Endothelial cell of umbilical vein (primary cell): ENCODE measurements around the gene ZMYM4. TPM values are rescaled to one million over a fixed set of nuclear protein-coding genes. Genes with fewer than 3 reads are reported as not detected.

Experiments
- BruUV-seq: library from RNA; stranded (reverse); fragments of 400-500 nt; replicated peaks from 2 replicates; lab custom pipeline; 2021; lab: Mats Ljungman, UMichigan
- CTCF ChIA-PET: fragments of 300-600, 350-600 bp; sonication (Branson Sonifier 250); formaldehyde crosslinking; loops from one replicate; lab custom pipeline; 2021; ENCODE audit warnings: antibody characterized with exemption, inconsistent platforms; lab: Charles Lee
- POLR2A ChIA-PET: fragments of 300-600, 350-600 bp; sonication (Branson Sonifier 250); formaldehyde crosslinking; loops from one replicate; lab custom pipeline; 2021; ENCODE audit warnings: antibody characterized with exemption, inconsistent platforms; lab: Charles Lee
- DNase-seq: peaks from one replicate; pipeline ENCODE4 v3.0.0-alpha.2; 2011; ENCODE audit warnings: low read depth, low spot score
- FAIRE-seq: peaks from 2 replicates; lab custom pipeline; 2011; peaks lifted over from hg19 to GRCh38; lab: Jason Lieb, UNC
- H2AFZ ChIP-seq: 2 replicates; pipeline ENCODE4 v1.6.0; 2012; ENCODE audit warnings: low read depth, low read length, control low read depth, inconsistent platforms
- H3K27ac ChIP-seq: 2 replicates; pipeline ENCODE4 v1.5.1; 2011; ENCODE audit warnings: low read depth, mild to moderate bottlenecking, control low read depth, low read length, moderate library complexity; ENCODE audit not compliant: insufficient read depth
- H3K27me3 ChIP-seq, 2 experiments: 2 replicates each; pipeline versions ENCODE4 v1.6.0 to v1.6.1; 2011; ENCODE audit warnings: low read length in 2 of 2, mixed read lengths in 1 of 2; ENCODE audit not compliant: control insufficient read depth in 2 of 2, insufficient read depth in 2 of 2
- H3K36me3 ChIP-seq, 2 experiments: 2 replicates in 1 of 2; 3 replicates in 1 of 2; pipeline ENCODE4 v1.5.1; 2011; ENCODE audit warnings: low read length in 2 of 2, mild to moderate bottlenecking in 1 of 2, moderate library complexity in 1 of 2; ENCODE audit not compliant: control insufficient read depth in 2 of 2, insufficient read depth in 2 of 2; ENCODE audit errors: extremely low read depth in 1 of 2
- H3K4me1 ChIP-seq: 3 replicates; pipeline ENCODE4 v1.5.1; 2011; ENCODE audit warnings: mild to moderate bottlenecking, low read length; ENCODE audit not compliant: control insufficient read depth, insufficient read depth; ENCODE audit errors: extremely low read depth
- H3K4me2 ChIP-seq: 2 replicates; pipeline ENCODE4 v1.6.1; 2011; ENCODE audit warnings: low read length, control low read depth, mixed read lengths; ENCODE audit not compliant: insufficient read depth
- H3K4me3 ChIP-seq, 3 experiments: fragments of 200-600 bp in 1 of 3; sonication (generic), shearing (Covaris generic) in 1 of 3; replicated peaks in 1 of 3; 2 replicates each; pipeline ENCODE4 v1.5.1; 2011 to 2016; ENCODE audit warnings: control low read depth in 3 of 3, low read length in 3 of 3, mild to moderate bottlenecking in 2 of 3, inconsistent platforms in 1 of 3, low read depth in 1 of 3, moderate library complexity in 1 of 3; ENCODE audit not compliant: insufficient read depth in 1 of 3
- H3K79me2 ChIP-seq: 2 replicates; pipeline ENCODE4 v1.6.0; 2012; ENCODE audit warnings: low read length, inconsistent platforms; ENCODE audit not compliant: control insufficient read depth, insufficient read depth
- H3K9ac ChIP-seq: replicated peaks from 2 replicates; pipeline ENCODE3; 2011; ENCODE audit warnings: low read length, control low read depth; ENCODE audit not compliant: insufficient read depth; ENCODE audit errors: extremely low read depth
- H3K9me1 ChIP-seq: replicated peaks from 3 replicates; pipeline ENCODE4 v1.6.0; 2011; ENCODE audit warnings: mild to moderate bottlenecking, low read length; ENCODE audit not compliant: control insufficient read depth, insufficient read depth; ENCODE audit errors: extremely low read depth
- H3K9me3 ChIP-seq: replicated peaks from 2 replicates; pipeline ENCODE4 v1.5.1; 2012; ENCODE audit warnings: low read length, inconsistent platforms; ENCODE audit not compliant: control insufficient read depth, insufficient read depth
- H4K20me1 ChIP-seq: replicated peaks from 2 replicates; pipeline ENCODE3; 2011; ENCODE audit warnings: mild to moderate bottlenecking, low read length; ENCODE audit not compliant: control insufficient read depth, insufficient read depth; ENCODE audit errors: extremely low read depth
- CTCF ChIP-seq, 2 donors: IDR thresholded peaks; 1 replicate in 1 of 2; 2 replicates in 1 of 2; pipeline ENCODE4 v1.5.1; 2011; ENCODE audit warnings: low read length in 2 of 2, mild to moderate bottlenecking in 2 of 2, moderate library complexity in 2 of 2, control low read depth in 1 of 2, inconsistent platforms in 1 of 2, low read depth in 1 of 2; ENCODE audit not compliant: insufficient read depth in 1 of 2; ENCODE audit errors: extremely low read depth in 1 of 2
- EZH2 ChIP-seq: IDR thresholded peaks from 2 replicates; pipeline ENCODE4 v1.6.1; 2012; ENCODE audit warnings: borderline replicate concordance, low read depth, mild to moderate bottlenecking, moderate library complexity, low read length, inconsistent platforms; ENCODE audit not compliant: severe bottlenecking
- FOS ChIP-seq: IDR thresholded peaks from 2 replicates; pipeline ENCODE4 v1.6.1; 2011; ENCODE audit warnings: mild to moderate bottlenecking, low read length, moderate library complexity, borderline replicate concordance; ENCODE audit not compliant: insufficient read depth
- GATA2 ChIP-seq: IDR thresholded peaks from 2 replicates; pipeline ENCODE4 v1.7.0; 2011; ENCODE audit warnings: low read depth, mild to moderate bottlenecking, moderate library complexity, mixed read lengths, low read length; ENCODE audit not compliant: insufficient read length, insufficient read depth
- JUN ChIP-seq: IDR thresholded peaks from 2 replicates; pipeline ENCODE4 v1.6.1; 2011; ENCODE audit warnings: borderline replicate concordance, low read depth; ENCODE audit not compliant: insufficient read length, insufficient read depth
- MAX ChIP-seq: IDR thresholded peaks from 2 replicates; pipeline ENCODE4 v1.6.1; 2011; ENCODE audit not compliant: insufficient read depth, insufficient read length
- MYC ChIP-seq: IDR thresholded peaks from one replicate; pipeline ENCODE4 v1.6.1; 2011; ENCODE audit warnings: mild to moderate bottlenecking, low read depth, low read length
- POLR2A ChIP-seq: IDR thresholded peaks from 2 replicates; pipeline ENCODE4 v1.6.1; 2012; ENCODE audit warnings: low read depth, mild to moderate bottlenecking, control low read depth, low read length
- POLR2AphosphoS5 ChIP-seq: IDR thresholded peaks from 2 replicates; pipeline ENCODE4 v1.6.1; 2012; ENCODE audit warnings: low read depth, mild to moderate bottlenecking, control low read depth, low read length, moderate library complexity; ENCODE audit not compliant: insufficient read depth
- dilution Hi-C: fragments of 300-500 bp; cut with MboI; formaldehyde crosslinking; loops from one replicate; pipeline ENCODE4 v1.15.0; 2019; ENCODE audit warnings: low sequenced_read_pairs; ENCODE audit not compliant: extremely low pct_ligation_motif_present
- intact Hi-C: fragments of 100-400 bp; cut with micrococcal nuclease; formaldehyde crosslinking; loops from one replicate; pipeline ENCODE4 v1.10.0; 2022
- polyA plus RNA-seq, 4 experiments: library from polyadenylated mRNA; depleted of rRNA in 3 of 4; stranded (reverse) in 3 of 4; unstranded in 1 of 4; fragments of >200 nt; gene quantifications; 2 replicates each; pipeline versions ENCODE4 v1.2.1 to v1.2.3, GENCODE V29; 2011 to 2012; ENCODE audit warnings: missing spikeins in 1 of 4
- total RNA-seq: library from RNA; stranded (reverse); gene quantifications from 2 replicates; pipeline ENCODE4 v1.2.3, GENCODE V29; 2021

ZMYM4 gene
- total and polyA plus RNA-seq, 2 donors (not counting 3 experiments of a cell fraction or from before 2014, with no cell fraction given): 15.3 to 65.0 TPM

- Histone ChIP-seq H3K27ac (no peak overlapping the region), H4K20me1 (peaks cover 2% of the 10 kb centered on the region), H3K9me1 (no peaks in the 10 kb centered on the region), H2AFZ (no peak overlapping the region), H3K36me3 (no peaks in the 10 kb centered on the region), H3K9me3 (no peaks in the 10 kb centered on the region), H3K4me3 (no peak overlapping the region), H3K4me1 (no peaks in the 10 kb centered on the region), H3K79me2 (peaks cover 19% of the 10 kb centered on the region), H3K27me3 (no peaks in the 10 kb centered on the region), H3K4me2 (no peak overlapping the region), H3K9ac (no peak overlapping the region)
- DNase-seq: no peak
- intact Hi-C loops (no loop called here), dilution Hi-C loops (no loop called here)
- FAIRE-seq: no peak
- BruUV-seq: no TSS peak
- TF ChIP-seq GATA2: no peak
- no peak for TF ChIP-seq MYC
- no peak for TF ChIP-seq POLR2AphosphoS5
- TF ChIP-seq FOS: no peak
- TF ChIP-seq MAX: no peak
- no peak for TF ChIP-seq CTCF (IDR thresholded peaks at IDR 0.05; ENCODE audit: extremely low read depth in 1 of 2, insufficient read depth in 1 of 2, low read depth in 1 of 2, low read length in 2 of 2)
- TF ChIP-seq JUN: no peak
- TF ChIP-seq POLR2A: no peak
- TF ChIP-seq EZH2: no peak
- ChIA-PET POLR2A (no interaction called here), CTCF (no interaction called here)
These were observed 82.4 kb downstream of the ZMYM4 start for GRCh38 chr1:35350872-35351271.
